HEK293T (cell line): ENCODE data around the gene ADSS1.

Experiments
- BHLHE40 ChIP-seq: fragments of 450-650 bp; IDR thresholded peaks from 2 replicates; pipeline ENCODE4 v1.6.1; 2016; ENCODE audit warnings: mild to moderate bottlenecking, moderate library complexity, borderline replicate concordance
- CTBP1 ChIP-seq: fragments of 450-650 bp; IDR thresholded peaks from 2 replicates; pipeline ENCODE4 v1.6.1; 2016; ENCODE audit warnings: borderline replicate concordance
- ELF4 ChIP-seq: fragments of 450-650 bp; IDR thresholded peaks from 2 replicates; pipeline ENCODE4 v1.6.1; 2017; ENCODE audit warnings: antibody characterized with exemption
- FOXM1 ChIP-seq: fragments of 450-650 bp; IDR thresholded peaks from 2 replicates; pipeline ENCODE4 v1.6.1; 2017; ENCODE audit warnings: mild to moderate bottlenecking, borderline replicate concordance
- HDGF ChIP-seq: fragments of 450-650 bp; IDR thresholded peaks from 2 replicates; pipeline ENCODE4 v1.6.1; 2017; ENCODE audit warnings: antibody characterized with exemption, borderline replicate concordance
- SP1 ChIP-seq: fragments of 450-650 bp; IDR thresholded peaks from 2 replicates; pipeline ENCODE4 v1.6.1; 2017
- ZNF384 ChIP-seq: fragments of 450-650 bp; IDR thresholded peaks from 2 replicates; pipeline ENCODE4 v1.6.1; 2016
- TF ChIP-seq, protein P1 (sequence below): fragments of 450-650 bp; IDR thresholded peaks from 2 replicates; pipeline ENCODE4 v1.6.1; 2016

DNA sequence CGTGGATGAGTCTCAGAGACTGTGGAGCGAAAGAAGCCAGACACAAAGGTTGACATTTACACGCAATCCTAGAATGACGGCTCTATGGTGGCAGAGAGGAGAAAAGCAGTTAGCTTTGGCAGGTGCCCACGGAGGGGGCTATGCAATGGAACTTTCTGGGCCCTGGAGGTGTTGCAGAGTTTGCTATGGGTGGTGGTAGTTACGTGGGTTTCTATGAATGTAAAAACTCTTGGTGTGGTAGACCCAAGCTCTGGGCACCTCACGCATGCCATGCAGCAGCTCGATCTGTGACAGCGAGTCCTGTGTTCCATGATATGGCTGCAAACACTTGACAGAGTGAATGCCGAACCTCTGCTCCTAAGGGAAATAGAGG is 39.6 kb upstream of the ADSS1 start:
- TF ChIP-seq FOXM1 (no peak), CTBP1 (no peak), SP1 (no peak), HDGF (no peak), ZNF384 (no peak), ELF4 (no peak), BHLHE40 (no peak)
- TF ChIP-seq, protein P1, sequence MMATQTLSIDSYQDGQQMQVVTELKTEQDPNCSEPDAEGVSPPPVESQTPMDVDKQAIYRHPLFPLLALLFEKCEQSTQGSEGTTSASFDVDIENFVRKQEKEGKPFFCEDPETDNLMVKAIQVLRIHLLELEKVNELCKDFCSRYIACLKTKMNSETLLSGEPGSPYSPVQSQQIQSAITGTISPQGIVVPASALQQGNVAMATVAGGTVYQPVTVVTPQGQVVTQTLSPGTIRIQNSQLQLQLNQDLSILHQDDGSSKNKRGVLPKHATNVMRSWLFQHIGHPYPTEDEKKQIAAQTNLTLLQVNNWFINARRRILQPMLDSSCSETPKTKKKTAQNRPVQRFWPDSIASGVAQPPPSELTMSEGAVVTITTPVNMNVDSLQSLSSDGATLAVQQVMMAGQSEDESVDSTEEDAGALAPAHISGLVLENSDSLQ = no peak
